HEK293 (cell line): ENCODE data around the gene ERCC5.

Experiments used
- ELK4 ChIP-seq: IDR thresholded peaks from 2 replicates; pipeline ENCODE4 v1.6.1; 2011; ENCODE audit warnings: mild to moderate bottlenecking, low read depth, low read length, borderline replicate concordance
- FEZF1 ChIP-seq: fragments of 450-650 bp; formaldehyde crosslinking; IDR thresholded peaks from 2 replicates; pipeline ENCODE4 v1.5.1; 2016; ENCODE audit warnings: missing biosample characterization, missing genetic modification characterization
- GFI1B ChIP-seq: fragments of 450-650 bp; formaldehyde crosslinking; IDR thresholded peaks from 2 replicates; pipeline ENCODE4 v1.5.1; 2016; ENCODE audit warnings: missing biosample characterization, missing genetic modification characterization
- HIC1 ChIP-seq: fragments of 450-650 bp; formaldehyde crosslinking; IDR thresholded peaks from 2 replicates; pipeline ENCODE4 v1.5.1; 2016; ENCODE audit warnings: missing biosample characterization, missing genetic modification characterization
- KLF16 ChIP-seq: fragments of 450-650 bp; formaldehyde crosslinking; IDR thresholded peaks from 2 replicates; pipeline ENCODE4 v1.5.1; 2017; ENCODE audit warnings: missing biosample characterization, missing genetic modification characterization
- KLF17 ChIP-seq: fragments of 450-650 bp; formaldehyde crosslinking; IDR thresholded peaks from 2 replicates; pipeline ENCODE4 v1.5.1; 2016; ENCODE audit warnings: missing biosample characterization, missing genetic modification characterization
- PBX3 ChIP-seq: sonication (generic); formaldehyde crosslinking; IDR thresholded peaks from 2 replicates; pipeline ENCODE4 v1.8.1; 2022; ENCODE audit warnings: mild to moderate bottlenecking, moderate library complexity, missing genetic modification reagents
- SP2 ChIP-seq: fragments of 450-650 bp; formaldehyde crosslinking; IDR thresholded peaks from 2 replicates; pipeline ENCODE4 v1.5.1; 2016; ENCODE audit warnings: missing biosample characterization, missing genetic modification characterization
- SP7 ChIP-seq: fragments of 450-650 bp; formaldehyde crosslinking; IDR thresholded peaks from 2 replicates; pipeline ENCODE4 v1.5.1; 2016; ENCODE audit warnings: missing biosample characterization, missing genetic modification characterization
- TSHZ1 ChIP-seq: fragments of 450-650 bp; formaldehyde crosslinking; IDR thresholded peaks from 2 replicates; pipeline ENCODE4 v1.5.1; 2016; ENCODE audit warnings: missing biosample characterization, missing genetic modification characterization, borderline replicate concordance
- YY1 ChIP-seq: fragments of 450-650 bp; formaldehyde crosslinking; IDR thresholded peaks from 2 replicates; pipeline ENCODE4 v1.5.1; 2018; ENCODE audit warnings: missing biosample characterization, missing genetic modification characterization
- ZBTB26 ChIP-seq: fragments of 450-650 bp; formaldehyde crosslinking; optimal IDR thresholded peaks from 2 replicates; pipeline ENCODE3; 2016; ENCODE audit warnings: missing biosample characterization, mild to moderate bottlenecking, missing genetic modification characterization
- ZBTB49 ChIP-seq: fragments of 450-650 bp; formaldehyde crosslinking; IDR thresholded peaks from 2 replicates; pipeline ENCODE4 v1.5.1; 2016; ENCODE audit warnings: missing biosample characterization, missing genetic modification characterization, low read depth
- ZFP41 ChIP-seq: fragments of 450-650 bp; formaldehyde crosslinking; IDR thresholded peaks from 2 replicates; pipeline ENCODE4 v1.5.1; 2016; ENCODE audit warnings: missing biosample characterization, missing genetic modification characterization, borderline replicate concordance
- ZNF121 ChIP-seq: fragments of 450-650 bp; formaldehyde crosslinking; IDR thresholded peaks from 2 replicates; pipeline ENCODE4 v1.5.1; 2016; ENCODE audit warnings: missing biosample characterization, missing genetic modification characterization
- ZNF133 ChIP-seq: fragments of 450-650 bp; formaldehyde crosslinking; IDR thresholded peaks from 2 replicates; pipeline ENCODE4 v1.5.1; 2016; ENCODE audit warnings: missing biosample characterization, missing genetic modification characterization
- ZNF157 ChIP-seq: fragments of 450-650 bp; formaldehyde crosslinking; IDR thresholded peaks from 2 replicates; pipeline ENCODE4 v1.5.1; 2016; ENCODE audit warnings: missing biosample characterization, missing genetic modification characterization
- ZNF174 ChIP-seq: fragments of 450-650 bp; formaldehyde crosslinking; IDR thresholded peaks from 2 replicates; pipeline ENCODE4 v1.5.0; 2017; ENCODE audit warnings: missing biosample characterization, mild to moderate bottlenecking, missing genetic modification characterization
- ZNF175 ChIP-seq: fragments of 450-650 bp; formaldehyde crosslinking; IDR thresholded peaks from 2 replicates; pipeline ENCODE4 v1.5.1; 2016; ENCODE audit warnings: missing biosample characterization, missing genetic modification characterization
- ZNF223 ChIP-seq: fragments of 450-650 bp; formaldehyde crosslinking; IDR thresholded peaks from 2 replicates; pipeline ENCODE4 v1.5.1; 2016; ENCODE audit warnings: missing biosample characterization, missing genetic modification characterization
- ZNF239 ChIP-seq: fragments of 450-650 bp; formaldehyde crosslinking; IDR thresholded peaks from 2 replicates; pipeline ENCODE4 v1.5.1; 2016; ENCODE audit warnings: missing biosample characterization, missing genetic modification characterization
- ZNF391 ChIP-seq: fragments of 450-650 bp; formaldehyde crosslinking; IDR thresholded peaks from 2 replicates; pipeline ENCODE4 v1.5.1; 2016; ENCODE audit warnings: low read depth, missing biosample characterization, missing genetic modification characterization, borderline replicate concordance
- ZNF394 ChIP-seq: fragments of 450-650 bp; formaldehyde crosslinking; IDR thresholded peaks from 2 replicates; pipeline ENCODE4 v1.5.1; 2016; ENCODE audit warnings: missing biosample characterization, missing genetic modification characterization, mild to moderate bottlenecking, moderate library complexity, borderline replicate concordance
- ZNF571 ChIP-seq: fragments of 450-650 bp; formaldehyde crosslinking; IDR thresholded peaks from 2 replicates; pipeline ENCODE4 v1.5.0; 2017; ENCODE audit warnings: missing biosample characterization, missing genetic modification characterization
- ZNF623 ChIP-seq: fragments of 450-650 bp; formaldehyde crosslinking; IDR thresholded peaks from 2 replicates; pipeline ENCODE4 v1.5.1; 2016; ENCODE audit warnings: missing biosample characterization, missing genetic modification characterization
- ZNF626 ChIP-seq: fragments of 450-650 bp; sonication (Bioruptor Pico); formaldehyde crosslinking; IDR thresholded peaks from 2 replicates; pipeline ENCODE4 v1.5.1; 2018; ENCODE audit warnings: missing biosample characterization, missing genetic modification characterization, inconsistent platforms

ERCC5 gene

GRCh38 chr13:102798581-102799425 is 47.0 kb upstream of the ERCC5 start, which contains the start of the genes BIVM and POGLUT2 (continued):
- TF ChIP-seq ZNF394 (tag by site-specific recombination) (peak; percentile 84), ZBTB26 (tag by site-specific recombination) (peak; percentile 92), ZBTB49 (tag by site-specific recombination) (no peak), ZNF626 (tag by site-specific recombination) (no peak), YY1 (tag by site-specific recombination) (peak; percentile 32; the same call in 1 of the 2 replicates), ZNF121 (tag by site-specific recombination) (no peak), ZNF157 (tag by site-specific recombination) (no peak), KLF17 (0 out of 2 replicates have a peak, but pooled peaks have one; percentile 21), ZNF571 (tag by site-specific recombination) (no peak), SP2 (tag by site-specific recombination) (peak; percentile 78), ZFP41 (tag by site-specific recombination) (no peak), ZNF623 (tag by site-specific recombination) (no peak), FEZF1 (no peak), ZNF133 (tag by site-specific recombination) (no peak), SP7 (tag by site-specific recombination) (peak; percentile 53), ZNF223 (tag by site-specific recombination) (no peak), ELK4 (no peak), GFI1B (tag by site-specific recombination) (no peak), KLF16 (tag by site-specific recombination) (no peak), PBX3 (CRISPR knock-in tag) (no peak), ZNF174 (tag by site-specific recombination) (no peak), ZNF239 (tag by site-specific recombination) (no peak), ZNF391 (tag by site-specific recombination) (no peak), TSHZ1 (tag by site-specific recombination) (peak; percentile 42; the same call in 1 of the 2 replicates), HIC1 (peak; percentile 66; the same call in 1 of the 2 replicates), ZNF175 (tag by site-specific recombination) (no peak)
